ENCODE data around the gene MARK3. TPM values are rescaled to one million over a fixed set of nuclear protein-coding genes. Genes with fewer than 3 reads are reported as not detected.

The MARK3 gene
- polyA plus RNA-seq, 1 donor (not counting 4 experiments of a cell fraction or from before 2014, with no cell fraction given): 133 TPM

DNA sequence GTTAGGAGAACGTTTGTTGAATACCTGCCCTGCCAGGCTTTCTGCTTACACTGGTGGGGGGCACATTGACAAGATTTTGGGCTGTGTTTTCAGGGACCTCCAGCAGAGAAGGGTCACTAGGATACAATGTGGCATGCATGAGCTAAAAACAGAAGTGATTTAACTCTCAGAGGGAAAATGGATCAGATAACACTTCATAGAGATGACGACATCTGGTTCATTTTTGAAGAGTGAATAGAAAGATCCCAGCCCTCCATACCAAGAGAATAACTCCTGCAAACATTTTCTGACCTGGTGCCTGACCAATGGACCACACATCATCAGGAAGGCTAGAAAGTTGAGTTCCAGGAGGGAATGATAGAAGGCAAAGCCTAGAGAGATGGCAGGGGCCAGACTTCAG, 103.7 kb downstream of the MARK3 start:
- no peaks in the 10 kb centered on the region for H3K27me3 ChIP-seq (ENCODE audit: control insufficient read depth, extremely low read depth, insufficient read depth, low read length)
- H3K27ac ChIP-seq (ENCODE audit: control insufficient read depth, insufficient read depth, low read length): no peak overlapping the region
- dilution Hi-C loops (cut with MboI; ENCODE audit: extremely low pct_ligation_motif_present, low sequenced_read_pairs): no loop called here
- H3K4me1 ChIP-seq (ENCODE audit: control insufficient read depth, extremely low read depth, insufficient read depth, low read length): peaks cover 3% of the 10 kb centered on the region
- H3K79me2 ChIP-seq (ENCODE audit: control insufficient read depth, insufficient read depth, low read length): peaks cover 8% of the 10 kb centered on the region
- TF ChIP-seq EZH2 (IDR thresholded peaks at IDR 0.05; ENCODE audit: low read length): no peak
- TF ChIP-seq, protein P1, sequence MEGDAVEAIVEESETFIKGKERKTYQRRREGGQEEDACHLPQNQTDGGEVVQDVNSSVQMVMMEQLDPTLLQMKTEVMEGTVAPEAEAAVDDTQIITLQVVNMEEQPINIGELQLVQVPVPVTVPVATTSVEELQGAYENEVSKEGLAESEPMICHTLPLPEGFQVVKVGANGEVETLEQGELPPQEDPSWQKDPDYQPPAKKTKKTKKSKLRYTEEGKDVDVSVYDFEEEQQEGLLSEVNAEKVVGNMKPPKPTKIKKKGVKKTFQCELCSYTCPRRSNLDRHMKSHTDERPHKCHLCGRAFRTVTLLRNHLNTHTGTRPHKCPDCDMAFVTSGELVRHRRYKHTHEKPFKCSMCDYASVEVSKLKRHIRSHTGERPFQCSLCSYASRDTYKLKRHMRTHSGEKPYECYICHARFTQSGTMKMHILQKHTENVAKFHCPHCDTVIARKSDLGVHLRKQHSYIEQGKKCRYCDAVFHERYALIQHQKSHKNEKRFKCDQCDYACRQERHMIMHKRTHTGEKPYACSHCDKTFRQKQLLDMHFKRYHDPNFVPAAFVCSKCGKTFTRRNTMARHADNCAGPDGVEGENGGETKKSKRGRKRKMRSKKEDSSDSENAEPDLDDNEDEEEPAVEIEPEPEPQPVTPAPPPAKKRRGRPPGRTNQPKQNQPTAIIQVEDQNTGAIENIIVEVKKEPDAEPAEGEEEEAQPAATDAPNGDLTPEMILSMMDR (optimal IDR thresholded peaks at IDR 0.05 in 1 of 3, IDR thresholded peaks at IDR 0.05 in 1 of 3, conservative IDR thresholded peaks at IDR 0.05 in 1 of 3; ENCODE audit: extremely low read depth in 1 of 3, insufficient read depth in 2 of 3, low read length in 3 of 3): no peak
- H3K4me2 ChIP-seq (ENCODE audit: control insufficient read depth, extremely low read depth, insufficient read depth, low read depth, low read length): no peak overlapping the region
- H3K36me3 ChIP-seq (ENCODE audit: control insufficient read depth in 2 of 2, extremely low read depth in 1 of 2, insufficient read depth in 2 of 2, low read length in 2 of 2): peaks cover 25 to 27% of the 10 kb centered on the region in 2 experiments
- no peak overlapping the region for H3K9ac ChIP-seq (ENCODE audit: control insufficient read depth, extremely low read depth, insufficient read depth, low read length)
- no peak for FAIRE-seq
- DNase-seq (ENCODE audit: low read depth, low spot score): no peak
- no peak overlapping the region for H2AFZ ChIP-seq (ENCODE audit: control insufficient read depth, low read length)
- no peak overlapping the region for H3K4me3 ChIP-seq (ENCODE audit: control insufficient read depth in 2 of 3, extremely low read depth in 1 of 3, insufficient read depth in 2 of 3, low read depth in 1 of 3, low read length in 3 of 3)
- no peaks in the 10 kb centered on the region for H3K9me1 ChIP-seq (ENCODE audit: control insufficient read depth, extremely low read depth, insufficient read depth, low read length)
- H3K9me3 ChIP-seq (ENCODE audit: control insufficient read depth, low read depth, low read length): no peaks in the 10 kb centered on the region
- peaks cover 6% of the 10 kb centered on the region for H4K20me1 ChIP-seq (ENCODE audit: control insufficient read depth, extremely low read depth, insufficient read depth, low read length)

DNA sequence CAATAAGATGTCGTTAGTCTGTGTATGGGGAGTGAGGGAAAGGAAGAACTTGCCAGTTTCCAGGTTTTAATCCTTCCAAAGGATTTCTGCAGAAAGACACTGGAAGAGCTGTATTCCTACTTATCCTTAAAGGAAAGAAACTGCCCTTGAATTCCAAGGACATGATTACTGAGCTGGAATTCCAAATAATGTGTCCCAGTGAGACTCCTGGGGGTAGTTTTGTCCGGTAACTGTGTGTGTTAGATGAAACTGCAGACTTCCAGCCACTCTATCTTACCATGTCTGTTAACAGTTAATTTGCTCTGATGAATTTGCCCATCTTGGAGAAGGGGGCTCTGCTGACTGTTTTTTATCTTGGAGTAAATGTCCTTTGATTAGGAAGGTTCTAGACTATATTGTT, 104.4 kb downstream of the MARK3 start:
- Histone ChIP-seq H3K9me3 (ENCODE audit: control insufficient read depth, low read depth, low read length) (no peaks in the 10 kb centered on the region), H3K27ac (ENCODE audit: control insufficient read depth, insufficient read depth, low read length) (no peak overlapping the region), H3K79me2 (ENCODE audit: control insufficient read depth, insufficient read depth, low read length) (peaks cover 8% of the 10 kb centered on the region), H3K4me2 (ENCODE audit: control insufficient read depth, extremely low read depth, insufficient read depth, low read depth, low read length) (no peak overlapping the region), H3K9me1 (ENCODE audit: control insufficient read depth, extremely low read depth, insufficient read depth, low read length) (no peaks in the 10 kb centered on the region), H3K36me3 (ENCODE audit: control insufficient read depth in 2 of 2, extremely low read depth in 1 of 2, insufficient read depth in 2 of 2, low read length in 2 of 2) (peaks cover 25 to 27% of the 10 kb centered on the region in 2 experiments), H3K27me3 (ENCODE audit: control insufficient read depth, extremely low read depth, insufficient read depth, low read length) (no peaks in the 10 kb centered on the region), H3K4me3 (ENCODE audit: control insufficient read depth in 2 of 3, extremely low read depth in 1 of 3, insufficient read depth in 2 of 3, low read depth in 1 of 3, low read length in 3 of 3) (no peak overlapping the region), H3K9ac (ENCODE audit: control insufficient read depth, extremely low read depth, insufficient read depth, low read length) (no peak overlapping the region), H3K4me1 (ENCODE audit: control insufficient read depth, extremely low read depth, insufficient read depth, low read length) (no peaks in the 10 kb centered on the region), H2AFZ (ENCODE audit: control insufficient read depth, low read length) (no peak overlapping the region), H4K20me1 (ENCODE audit: control insufficient read depth, extremely low read depth, insufficient read depth, low read length) (peaks cover 3% of the 10 kb centered on the region)
- DNase-seq (ENCODE audit: low read depth, low spot score) (no peak), FAIRE-seq (no peak)
- no peak for TF ChIP-seq EZH2 (IDR thresholded peaks at IDR 0.05; ENCODE audit: low read length)
- TF ChIP-seq, protein P1 (optimal IDR thresholded peaks at IDR 0.05 in 1 of 3, IDR thresholded peaks at IDR 0.05 in 1 of 3, conservative IDR thresholded peaks at IDR 0.05 in 1 of 3; ENCODE audit: extremely low read depth in 1 of 3, insufficient read depth in 2 of 3, low read length in 3 of 3): no peak
- dilution Hi-C loops (cut with MboI; ENCODE audit: extremely low pct_ligation_motif_present, low sequenced_read_pairs): no loop called here
